Endothelial cell of umbilical vein (primary cell): ENCODE results near the gene ZSCAN16. TPM values are rescaled to one million over a fixed set of nuclear protein-coding genes. Genes with fewer than 3 reads are reported as not detected.

Experiments
- BruUV-seq: library from RNA; stranded (reverse); fragments of 400-500 nt; replicated peaks from 2 replicates; lab custom pipeline; 2021; lab: Mats Ljungman, UMichigan
- CTCF ChIA-PET: fragments of 300-600, 350-600 bp; sonication (Branson Sonifier 250); formaldehyde crosslinking; loops from one replicate; lab custom pipeline; 2021; ENCODE audit warnings: antibody characterized with exemption, inconsistent platforms; lab: Charles Lee
- POLR2A ChIA-PET: fragments of 300-600, 350-600 bp; sonication (Branson Sonifier 250); formaldehyde crosslinking; loops from one replicate; lab custom pipeline; 2021; ENCODE audit warnings: antibody characterized with exemption, inconsistent platforms; lab: Charles Lee
- DNase-seq: peaks from one replicate; pipeline ENCODE4 v3.0.0-alpha.2; 2011; ENCODE audit warnings: low read depth, low spot score
- FAIRE-seq: peaks from 2 replicates; lab custom pipeline; 2011; peaks lifted over from hg19 to GRCh38; lab: Jason Lieb, UNC
- H2AFZ ChIP-seq: 2 replicates; pipeline ENCODE4 v1.6.0; 2012; ENCODE audit warnings: low read depth, low read length, control low read depth, inconsistent platforms
- H3K27ac ChIP-seq: 2 replicates; pipeline ENCODE4 v1.5.1; 2011; ENCODE audit warnings: low read depth, mild to moderate bottlenecking, control low read depth, low read length, moderate library complexity; ENCODE audit not compliant: insufficient read depth
- H3K27me3 ChIP-seq, 2 experiments: 2 replicates each; pipeline versions ENCODE4 v1.6.0 to v1.6.1; 2011; ENCODE audit warnings: low read length in 2 of 2, mixed read lengths in 1 of 2; ENCODE audit not compliant: control insufficient read depth in 2 of 2, insufficient read depth in 2 of 2
- H3K36me3 ChIP-seq, 2 experiments: 2 replicates in 1 of 2; 3 replicates in 1 of 2; pipeline ENCODE4 v1.5.1; 2011; ENCODE audit warnings: low read length in 2 of 2, mild to moderate bottlenecking in 1 of 2, moderate library complexity in 1 of 2; ENCODE audit not compliant: control insufficient read depth in 2 of 2, insufficient read depth in 2 of 2; ENCODE audit errors: extremely low read depth in 1 of 2
- H3K4me1 ChIP-seq: 3 replicates; pipeline ENCODE4 v1.5.1; 2011; ENCODE audit warnings: mild to moderate bottlenecking, low read length; ENCODE audit not compliant: control insufficient read depth, insufficient read depth; ENCODE audit errors: extremely low read depth
- H3K4me2 ChIP-seq: 2 replicates; pipeline ENCODE4 v1.6.1; 2011; ENCODE audit warnings: low read length, control low read depth, mixed read lengths; ENCODE audit not compliant: insufficient read depth
- H3K4me3 ChIP-seq, 3 experiments: fragments of 200-600 bp in 1 of 3; sonication (generic), shearing (Covaris generic) in 1 of 3; replicated peaks in 1 of 3; 2 replicates each; pipeline ENCODE4 v1.5.1; 2011 to 2016; ENCODE audit warnings: control low read depth in 3 of 3, low read length in 3 of 3, mild to moderate bottlenecking in 2 of 3, inconsistent platforms in 1 of 3, low read depth in 1 of 3, moderate library complexity in 1 of 3; ENCODE audit not compliant: insufficient read depth in 1 of 3
- H3K79me2 ChIP-seq: 2 replicates; pipeline ENCODE4 v1.6.0; 2012; ENCODE audit warnings: low read length, inconsistent platforms; ENCODE audit not compliant: control insufficient read depth, insufficient read depth
- H3K9ac ChIP-seq: replicated peaks from 2 replicates; pipeline ENCODE3; 2011; ENCODE audit warnings: low read length, control low read depth; ENCODE audit not compliant: insufficient read depth; ENCODE audit errors: extremely low read depth
- H3K9me1 ChIP-seq: replicated peaks from 3 replicates; pipeline ENCODE4 v1.6.0; 2011; ENCODE audit warnings: mild to moderate bottlenecking, low read length; ENCODE audit not compliant: control insufficient read depth, insufficient read depth; ENCODE audit errors: extremely low read depth
- H3K9me3 ChIP-seq: replicated peaks from 2 replicates; pipeline ENCODE4 v1.5.1; 2012; ENCODE audit warnings: low read length, inconsistent platforms; ENCODE audit not compliant: control insufficient read depth, insufficient read depth
- H4K20me1 ChIP-seq: replicated peaks from 2 replicates; pipeline ENCODE3; 2011; ENCODE audit warnings: mild to moderate bottlenecking, low read length; ENCODE audit not compliant: control insufficient read depth, insufficient read depth; ENCODE audit errors: extremely low read depth
- CTCF ChIP-seq, 2 donors: IDR thresholded peaks; 1 replicate in 1 of 2; 2 replicates in 1 of 2; pipeline ENCODE4 v1.5.1; 2011; ENCODE audit warnings: low read length in 2 of 2, mild to moderate bottlenecking in 2 of 2, moderate library complexity in 2 of 2, control low read depth in 1 of 2, inconsistent platforms in 1 of 2, low read depth in 1 of 2; ENCODE audit not compliant: insufficient read depth in 1 of 2; ENCODE audit errors: extremely low read depth in 1 of 2
- EZH2 ChIP-seq: IDR thresholded peaks from 2 replicates; pipeline ENCODE4 v1.6.1; 2012; ENCODE audit warnings: borderline replicate concordance, low read depth, mild to moderate bottlenecking, moderate library complexity, low read length, inconsistent platforms; ENCODE audit not compliant: severe bottlenecking
- FOS ChIP-seq: IDR thresholded peaks from 2 replicates; pipeline ENCODE4 v1.6.1; 2011; ENCODE audit warnings: mild to moderate bottlenecking, low read length, moderate library complexity, borderline replicate concordance; ENCODE audit not compliant: insufficient read depth
- GATA2 ChIP-seq: IDR thresholded peaks from 2 replicates; pipeline ENCODE4 v1.7.0; 2011; ENCODE audit warnings: low read depth, mild to moderate bottlenecking, moderate library complexity, mixed read lengths, low read length; ENCODE audit not compliant: insufficient read length, insufficient read depth
- JUN ChIP-seq: IDR thresholded peaks from 2 replicates; pipeline ENCODE4 v1.6.1; 2011; ENCODE audit warnings: borderline replicate concordance, low read depth; ENCODE audit not compliant: insufficient read length, insufficient read depth
- MAX ChIP-seq: IDR thresholded peaks from 2 replicates; pipeline ENCODE4 v1.6.1; 2011; ENCODE audit not compliant: insufficient read depth, insufficient read length
- MYC ChIP-seq: IDR thresholded peaks from one replicate; pipeline ENCODE4 v1.6.1; 2011; ENCODE audit warnings: mild to moderate bottlenecking, low read depth, low read length
- POLR2A ChIP-seq: IDR thresholded peaks from 2 replicates; pipeline ENCODE4 v1.6.1; 2012; ENCODE audit warnings: low read depth, mild to moderate bottlenecking, control low read depth, low read length
- POLR2AphosphoS5 ChIP-seq: IDR thresholded peaks from 2 replicates; pipeline ENCODE4 v1.6.1; 2012; ENCODE audit warnings: low read depth, mild to moderate bottlenecking, control low read depth, low read length, moderate library complexity; ENCODE audit not compliant: insufficient read depth
- dilution Hi-C: fragments of 300-500 bp; cut with MboI; formaldehyde crosslinking; loops from one replicate; pipeline ENCODE4 v1.15.0; 2019; ENCODE audit warnings: low sequenced_read_pairs; ENCODE audit not compliant: extremely low pct_ligation_motif_present
- intact Hi-C: fragments of 100-400 bp; cut with micrococcal nuclease; formaldehyde crosslinking; loops from one replicate; pipeline ENCODE4 v1.10.0; 2022
- polyA plus RNA-seq, 4 experiments: library from polyadenylated mRNA; depleted of rRNA in 3 of 4; stranded (reverse) in 3 of 4; unstranded in 1 of 4; fragments of >200 nt; gene quantifications; 2 replicates each; pipeline versions ENCODE4 v1.2.1 to v1.2.3, GENCODE V29; 2011 to 2012; ENCODE audit warnings: missing spikeins in 1 of 4
- total RNA-seq: library from RNA; stranded (reverse); gene quantifications from 2 replicates; pipeline ENCODE4 v1.2.3, GENCODE V29; 2021

ZSCAN16 gene
- total and polyA plus RNA-seq, 2 donors (not counting 3 experiments of a cell fraction or from before 2014, with no cell fraction given) = 4.9 to 7.7 TPM

- no peak overlapping the region for H3K4me3 ChIP-seq
- H3K27me3 ChIP-seq = no peaks in the 10 kb centered on the region
- dilution Hi-C loops = no loop called here
- FAIRE-seq (no peak), DNase-seq (no peak)
- no peak overlapping the region for H2AFZ ChIP-seq
- no peaks in the 10 kb centered on the region for H4K20me1 ChIP-seq
- no peaks in the 10 kb centered on the region for H3K79me2 ChIP-seq
- peaks cover 6% of the 10 kb centered on the region for H3K4me1 ChIP-seq
- no TSS peak for BruUV-seq
- ChIA-PET CTCF (interaction anchor here (1.0 kb wide), 1 partner anchor 9 kb away, joined by 4 read pairs; no protein-coding TSS in a partner anchor), POLR2A (interaction anchor here (0.9 kb wide), 1 partner anchor 19 kb away, joined by 3 read pairs; the partner anchor contains the start of gene ZKSCAN8)
- intact Hi-C loops = no loop called here
- H3K9ac ChIP-seq = no peak overlapping the region
- H3K27ac ChIP-seq = no peak overlapping the region
- no peak overlapping the region for H3K4me2 ChIP-seq
- H3K9me3 ChIP-seq = no peaks in the 10 kb centered on the region
- H3K9me1 ChIP-seq = no peaks in the 10 kb centered on the region
- H3K36me3 ChIP-seq = peaks cover 0 to 3% of the 10 kb centered on the region in 2 experiments
- TF ChIP-seq EZH2 (no peak), MYC (no peak), MAX (no peak), CTCF (IDR thresholded peaks at IDR 0.05; ENCODE audit: extremely low read depth in 1 of 2, insufficient read depth in 1 of 2, low read depth in 1 of 2, low read length in 2 of 2) (no peak), POLR2AphosphoS5 (no peak), JUN (no peak), GATA2 (no peak), POLR2A (no peak), FOS (no peak)
Measured at GRCh38 chr6:28160233-28160632, 35.8 kb downstream of the ZSCAN16 start.
